Transverse colon (tissue), 3 donors: ENCODE data around the gene CYSRT1.

ENCODE experiments used
- CTCF ChIP-seq, 5 experiments: fragments of 200-600 bp in 3 of 5; fragments of 450-650 bp in 2 of 5; sonication (generic) in 3 of 5; IDR thresholded peaks; 1 replicate in 2 of 5; 2 replicates in 3 of 5; pipeline ENCODE4 v1.5.1; 2016 to 2017; ENCODE audit warnings: antibody characterized with exemption in 5 of 5, inconsistent platforms in 3 of 5, mild to moderate bottlenecking in 2 of 5, moderate library complexity in 1 of 5
- EP300 ChIP-seq: sonication (generic); formaldehyde crosslinking; IDR thresholded peaks from one replicate; pipeline ENCODE4 v1.6.1; 2017; ENCODE audit warnings: antibody characterized with exemption, low read depth

GRCh38 chr9:137192859-137193258 is 32.1 kb upstream of the CYSRT1 start:
- TF ChIP-seq CTCF (IDR thresholded peaks at IDR 0.05), result no peak
- no peak for TF ChIP-seq EP300
